IPS-18c (cell line): ENCODE measurements around the gene RTKN2.
"Not testable (repeated sequence)": the region's sequence is repeated elsewhere in the genome, so short reads cannot be mapped to it uniquely, and the experiment has no call there.

Experiments used
- H3K4me3 ChIP-seq: 2 replicates; pipeline ENCODE4 v1.7.0; 2013; ENCODE audit warnings: low read depth, mild to moderate bottlenecking, low read length, moderate library complexity; ENCODE audit not compliant: insufficient read depth
- H3K9me3 ChIP-seq: one replicate; pipeline ENCODE4 v1.6.1; 2013; ENCODE audit warnings: mild to moderate bottlenecking, low read length, moderate library complexity; ENCODE audit not compliant: control insufficient read depth, insufficient read depth

RTKN2 gene

GRCh38 chr10:62268399-62269114 is at the start of gene RTKN2:
TSS of gene RTKN2 (minus strand) at chr10:62268844. CDS start at chr10:62268610, 234 bp downstream.
- H3K9me3 ChIP-seq = no peaks in the 10 kb centered on the region
- H3K4me3 ChIP-seq = peak within 1 kb of the TSS; percentile 84

- H3K4me3 ChIP-seq = no peak overlapping the region
Observed at GRCh38 chr10:62317257-62317656, 48.6 kb upstream of the RTKN2 start.

DNA sequence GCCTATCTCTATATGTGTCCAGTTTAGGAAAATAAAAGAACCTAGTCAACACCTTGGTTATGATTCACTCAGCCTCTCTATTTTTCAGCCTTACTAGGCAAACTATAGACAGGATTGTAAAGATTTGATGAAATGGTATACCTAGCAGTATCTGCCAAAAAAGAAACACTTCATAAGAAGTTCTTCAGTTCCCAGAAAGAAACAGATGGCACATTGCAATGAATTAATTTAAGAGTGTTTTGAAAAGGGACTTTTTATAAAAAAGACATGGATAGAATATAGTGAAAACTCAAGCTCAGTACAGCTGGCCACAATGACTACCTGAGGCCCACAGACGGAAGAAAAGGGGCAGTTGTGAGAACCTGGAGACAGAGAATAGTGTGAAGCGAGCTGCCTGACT is 40.6 kb upstream of the RTKN2 start:
- no peak overlapping the region for H3K4me3 ChIP-seq
- H3K9me3 ChIP-seq = no peaks in the 10 kb centered on the region

More at GRCh38 chr10:62317257-62317656, 48.6 kb upstream of the RTKN2 start:
- no peaks in the 10 kb centered on the region for H3K9me3 ChIP-seq

- Histone ChIP-seq H3K4me3 (no peak overlapping the region), H3K9me3 (no peaks in the 10 kb centered on the region)
Observed at GRCh38 chr10:62308101-62308500, 39.5 kb upstream of the RTKN2 start.

DNA sequence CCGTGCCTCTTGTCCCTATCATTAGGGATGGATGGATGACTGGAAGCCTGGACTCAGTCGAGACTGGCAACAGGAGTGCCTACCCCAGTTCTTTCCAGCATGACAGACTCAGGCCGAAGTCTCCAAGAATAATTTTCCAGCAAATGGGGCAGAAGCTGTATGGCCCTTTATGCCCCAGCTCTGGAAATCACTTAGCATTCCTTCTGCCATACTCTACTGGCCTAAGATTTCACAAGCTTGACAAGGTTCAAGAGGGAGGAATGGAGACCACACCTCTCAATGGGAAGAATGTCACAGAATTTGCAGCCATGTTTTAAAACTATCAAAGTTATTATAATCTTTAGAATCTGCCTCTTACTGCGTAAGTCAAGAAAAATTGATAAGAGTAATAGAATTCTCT is 39.0 kb upstream of the RTKN2 start:
- H3K9me3 ChIP-seq = no peaks in the 10 kb centered on the region
- no peak overlapping the region for H3K4me3 ChIP-seq

GRCh38 chr10:62306663-62307062 is 38.0 kb upstream of the RTKN2 start:
- H3K9me3 ChIP-seq = no peaks in the 10 kb centered on the region
- no peak overlapping the region for H3K4me3 ChIP-seq

DNA sequence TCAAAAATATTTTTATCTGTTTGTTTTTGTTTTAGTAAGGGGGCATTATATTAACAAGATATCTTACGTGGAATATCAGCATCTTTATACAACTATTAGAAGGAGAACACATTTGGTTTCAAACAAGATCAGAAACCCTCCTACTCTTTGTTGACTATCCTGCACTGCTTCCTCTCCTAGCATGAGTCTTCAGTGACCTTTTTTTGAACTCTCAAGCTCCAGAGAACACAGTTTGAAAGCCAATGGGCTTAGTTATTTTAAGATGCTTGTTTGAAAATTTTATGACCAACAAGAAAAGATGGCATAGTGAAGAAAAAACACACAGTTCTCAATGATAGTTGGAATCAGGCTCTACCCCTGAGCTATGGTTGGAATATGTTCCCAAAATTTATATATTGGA is 37.2 kb upstream of the RTKN2 start:
- H3K9me3 ChIP-seq = no peaks in the 10 kb centered on the region
- no peak overlapping the region for H3K4me3 ChIP-seq

DNA sequence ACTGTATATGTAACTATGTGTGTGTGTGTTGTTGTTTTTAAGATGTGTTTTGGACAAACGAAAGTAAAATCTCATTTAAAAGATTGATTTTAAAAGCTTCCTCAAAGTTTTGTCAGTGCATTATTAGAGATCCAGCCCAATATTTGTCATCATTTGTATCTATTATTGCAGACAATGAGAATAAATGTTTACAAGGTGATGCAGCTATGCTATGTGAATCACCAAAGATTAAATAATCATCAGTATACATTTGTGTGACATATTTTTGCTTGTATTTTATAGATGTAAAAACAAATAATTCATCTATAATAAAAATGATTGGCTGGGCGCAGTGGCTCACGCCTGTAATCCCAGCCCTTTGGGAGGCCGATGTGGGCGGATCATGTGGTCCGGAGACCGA is 35.3 kb upstream of the RTKN2 start:
- no peak overlapping the region for H3K4me3 ChIP-seq
- H3K9me3 ChIP-seq = no peaks in the 10 kb centered on the region

DNA sequence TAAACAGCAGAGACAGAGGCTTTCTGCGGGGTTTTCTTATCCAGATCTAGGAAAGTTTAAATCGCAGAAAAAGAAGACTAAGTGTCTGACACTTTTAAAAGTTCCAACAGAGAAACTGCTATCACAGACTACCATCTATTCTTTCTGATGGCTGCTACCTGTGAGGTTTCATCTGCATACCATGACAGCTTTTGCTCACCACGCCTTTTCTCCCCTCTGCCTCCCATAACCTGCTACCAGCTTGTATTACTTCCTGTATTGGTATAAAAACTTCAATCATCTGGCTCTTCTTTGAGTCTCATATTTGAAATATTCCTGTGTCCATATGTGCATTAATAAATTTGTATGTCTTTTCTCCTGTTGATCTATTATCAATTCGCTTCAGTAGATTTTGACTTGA is 34.1 kb upstream of the RTKN2 start:
- Histone ChIP-seq H3K9me3 (no peaks in the 10 kb centered on the region), H3K4me3 (no peak overlapping the region)

DNA sequence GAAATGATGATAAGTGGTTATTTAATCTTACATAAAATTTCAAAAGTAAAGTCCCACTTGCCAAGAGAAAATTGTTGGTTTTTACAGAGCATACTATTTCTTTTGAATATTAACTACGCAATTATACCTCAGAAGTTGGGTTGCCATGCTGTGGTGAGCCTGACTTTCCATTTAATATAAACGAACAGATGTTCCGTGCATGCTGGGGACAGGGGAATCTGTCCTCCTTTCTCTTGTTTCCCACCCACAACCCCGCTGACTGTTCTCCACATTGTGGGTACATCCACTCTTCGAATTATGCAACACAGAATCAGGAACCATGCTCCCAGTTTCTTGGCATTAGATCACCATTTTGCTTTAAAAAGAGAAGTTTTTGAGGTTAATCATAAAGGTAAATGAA is 29.2 kb upstream of the RTKN2 start:
- Histone ChIP-seq H3K9me3 (no peaks in the 10 kb centered on the region), H3K4me3 (no peak overlapping the region)

DNA sequence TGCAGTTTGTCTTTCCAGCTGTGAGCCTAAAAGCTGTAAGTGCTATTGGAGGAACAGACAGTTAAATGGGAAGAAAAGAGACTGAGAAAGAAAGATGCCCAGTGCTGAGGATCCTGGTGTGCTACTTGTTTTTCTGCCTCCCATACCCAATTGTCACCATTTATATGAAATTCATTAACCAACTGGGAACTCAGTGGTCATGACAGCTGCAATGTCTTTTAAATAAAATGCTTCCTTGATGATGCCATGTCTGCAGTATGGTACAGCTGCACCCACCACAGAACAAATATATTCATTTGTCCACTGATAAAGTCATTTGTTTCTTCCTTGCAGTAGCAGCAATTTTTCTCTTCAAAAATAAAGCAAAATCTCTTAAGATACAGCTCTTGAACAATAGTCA is 15.6 kb upstream of the RTKN2 start:
- Histone ChIP-seq H3K4me3 (no peak overlapping the region), H3K9me3 (no peaks in the 10 kb centered on the region)

DNA sequence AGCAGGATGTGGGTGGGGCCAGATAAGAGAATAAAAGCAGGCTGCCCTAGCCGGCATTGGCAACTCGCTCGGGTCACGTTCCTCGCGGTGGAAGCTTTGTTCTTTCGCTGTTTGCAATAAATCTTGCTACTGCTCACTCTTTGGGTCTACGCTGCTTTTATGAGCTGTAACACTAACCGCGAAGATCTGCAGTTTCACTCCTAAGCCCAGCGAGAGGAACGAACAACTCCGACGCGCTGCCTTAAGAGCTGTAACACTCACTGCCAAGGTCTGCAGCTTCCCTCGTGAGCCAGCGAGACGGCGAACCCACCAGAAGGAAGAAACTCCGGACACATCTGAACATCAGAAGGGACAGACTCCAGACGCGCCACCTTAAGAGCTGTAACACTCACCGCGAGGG is 12.7 kb upstream of the RTKN2 start:
- H3K4me3 ChIP-seq, H3K9me3 ChIP-seq: not testable (repeated sequence)

- H3K4me3 ChIP-seq, H3K9me3 ChIP-seq: not testable (repeated sequence)
Observed at GRCh38 chr10:62280392-62280791, 11.7 kb upstream of the RTKN2 start.

GRCh38 chr10:62278441-62278910 is 9.8 kb upstream of the RTKN2 start:
- no peaks in the 10 kb centered on the region for H3K9me3 ChIP-seq
- H3K4me3 ChIP-seq = no peak overlapping the region

GRCh38 chr10:62277971-62278370 is 9.3 kb upstream of the RTKN2 start:
- H3K4me3 ChIP-seq = no peak overlapping the region
- H3K9me3 ChIP-seq = no peaks in the 10 kb centered on the region

DNA sequence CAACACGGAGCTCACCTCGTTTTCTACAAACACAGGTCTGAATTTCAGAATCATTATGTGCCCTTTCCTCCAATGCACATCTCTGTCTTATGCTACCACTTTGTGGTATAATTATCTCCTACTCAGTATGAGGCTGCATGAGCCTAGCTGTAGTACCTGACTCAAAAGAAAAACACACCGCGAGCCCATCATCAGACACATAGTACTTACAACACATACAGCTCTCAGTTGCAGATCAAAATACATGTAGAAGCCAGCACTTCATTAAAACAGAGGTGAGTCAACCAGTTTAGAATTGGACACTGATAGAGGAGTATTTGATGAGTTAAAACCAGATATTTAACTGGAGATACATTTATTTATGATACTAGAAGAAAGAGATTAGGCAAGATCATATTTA is 1.4 kb upstream of the RTKN2 start:
- no peaks in the 10 kb centered on the region for H3K9me3 ChIP-seq
- H3K4me3 ChIP-seq = no peak overlapping the region; the same call in 1 of the 2 replicates

- peak overlapping the region; percentile 84 for H3K4me3 ChIP-seq
- no peaks in the 10 kb centered on the region for H3K9me3 ChIP-seq
Observed at GRCh38 chr10:62268027-62268398, 631 bp downstream of the RTKN2 start.

GRCh38 chr10:62266611-62267010 is 2.0 kb downstream of the RTKN2 start:
- no peaks in the 10 kb centered on the region for H3K9me3 ChIP-seq
- no peak overlapping the region for H3K4me3 ChIP-seq

GRCh38 chr10:62266147-62266546 is 2.5 kb downstream of the RTKN2 start:
- Histone ChIP-seq H3K9me3 (no peaks in the 10 kb centered on the region), H3K4me3 (no peak overlapping the region)
